ENCODE results near the gene AOAH. TPM values are rescaled to one million over a fixed set of nuclear protein-coding genes. Genes with fewer than 3 reads are reported as not detected.

The AOAH gene
- total RNA-seq, 1 experiment from 2014 or later: not detected

GRCh38 chr7:36626111-36626510, 98.2 kb downstream of the AOAH start:
- TF ChIP-seq CTCF (IDR thresholded peaks at IDR 0.05; ENCODE audit: insufficient read depth in 1 of 2, low read depth in 1 of 2, low read length in 1 of 2, severe bottlenecking in 1 of 2, unreplicated experiment in 1 of 2): no peak
- no peaks in the 10 kb centered on the region for H3K4me1 ChIP-seq
- H3K36me3 ChIP-seq (ENCODE audit: control insufficient read depth, insufficient read depth, low read length): no peaks in the 10 kb centered on the region
- no peak overlapping the region for H3K4me3 ChIP-seq (ENCODE audit: low read depth, low read length)
- no peaks in the 10 kb centered on the region for H3K27me3 ChIP-seq (replicated peaks; ENCODE audit: control insufficient read depth, insufficient read depth, low read length)
- no TSS peak for BruUV-seq (replicated peaks)
- no peak for DNase-seq
- ChIA-PET CTCF (no interaction called here), POLR2A (no interaction called here)
- Mint-ChIP-seq H3K27me3 (ENCODE audit: insufficient read depth, unreplicated experiment) (no peaks in the 10 kb centered on the region), H3K9me3 (ENCODE audit: unreplicated experiment) (no peaks in the 10 kb centered on the region), H3K27ac (ENCODE audit: unreplicated experiment) (no peak overlapping the region), H3K4me3 (ENCODE audit: unreplicated experiment) (no peak overlapping the region), H3K36me3 (ENCODE audit: insufficient read depth, unreplicated experiment) (no peaks in the 10 kb centered on the region), H3K4me1 (ENCODE audit: low read depth, unreplicated experiment) (no peaks in the 10 kb centered on the region)
- no peaks in the 10 kb centered on the region for H3K9me3 ChIP-seq
- intact Hi-C loops (cut with micrococcal nuclease; ENCODE audit: unreplicated experiment): no loop called here

- Histone ChIP-seq H3K9me3 (no peaks in the 10 kb centered on the region), H3K36me3 (ENCODE audit: control insufficient read depth, insufficient read depth, low read length) (no peaks in the 10 kb centered on the region), H3K27me3 (replicated peaks; ENCODE audit: control insufficient read depth, insufficient read depth, low read length) (no peaks in the 10 kb centered on the region), H3K4me1 (no peaks in the 10 kb centered on the region), H3K4me3 (ENCODE audit: low read depth, low read length) (no peak overlapping the region)
- Mint-ChIP-seq H3K36me3 (ENCODE audit: insufficient read depth, unreplicated experiment) (no peaks in the 10 kb centered on the region), H3K4me3 (ENCODE audit: unreplicated experiment) (no peak overlapping the region), H3K27ac (ENCODE audit: unreplicated experiment) (no peak overlapping the region), H3K27me3 (ENCODE audit: insufficient read depth, unreplicated experiment) (no peaks in the 10 kb centered on the region), H3K9me3 (ENCODE audit: unreplicated experiment) (no peaks in the 10 kb centered on the region), H3K4me1 (ENCODE audit: low read depth, unreplicated experiment) (no peaks in the 10 kb centered on the region)
- CTCF ChIA-PET: no interaction called here
- no peak for DNase-seq
- BruUV-seq (replicated peaks): no TSS peak
- TF ChIP-seq CTCF (IDR thresholded peaks at IDR 0.05; ENCODE audit: insufficient read depth in 1 of 2, low read depth in 1 of 2, low read length in 1 of 2, severe bottlenecking in 1 of 2, unreplicated experiment in 1 of 2): no peak
- intact Hi-C loops (cut with micrococcal nuclease; ENCODE audit: unreplicated experiment): no loop called here
- POLR2A ChIA-PET: no interaction called here
Observed at GRCh38 chr7:36625247-36625646, 99.0 kb downstream of the AOAH start.

- POLR2A ChIA-PET: no interaction called here
- H3K4me3 Mint-ChIP-seq (ENCODE audit: unreplicated experiment): no peak overlapping the region
- H3K9me3 ChIP-seq: no peaks in the 10 kb centered on the region
Observed at GRCh38 chr7:36623247-36623646, 101.0 kb downstream of the AOAH start.

More at GRCh38 chr7:36623247-36623646, 101.0 kb downstream of the AOAH start:
- no peaks in the 10 kb centered on the region for H3K4me1 ChIP-seq
- H3K27ac Mint-ChIP-seq (ENCODE audit: unreplicated experiment): no peak overlapping the region
- no peaks in the 10 kb centered on the region for H3K27me3 Mint-ChIP-seq (ENCODE audit: insufficient read depth, unreplicated experiment)
- no peak overlapping the region for H3K4me3 ChIP-seq (ENCODE audit: low read depth, low read length)
- CTCF ChIA-PET: interaction anchor here (0.6 kb wide), 1 partner anchor 16 kb away, joined by 3 read pairs; no protein-coding TSS in a partner anchor
- H3K36me3 ChIP-seq (ENCODE audit: control insufficient read depth, insufficient read depth, low read length): no peaks in the 10 kb centered on the region
- intact Hi-C loops (cut with micrococcal nuclease; ENCODE audit: unreplicated experiment): no loop called here
- BruUV-seq (replicated peaks): no TSS peak
- H3K9me3 Mint-ChIP-seq (ENCODE audit: unreplicated experiment): no peaks in the 10 kb centered on the region
- H3K36me3 Mint-ChIP-seq (ENCODE audit: insufficient read depth, unreplicated experiment): no peaks in the 10 kb centered on the region
- no peaks in the 10 kb centered on the region for H3K27me3 ChIP-seq (replicated peaks; ENCODE audit: control insufficient read depth, insufficient read depth, low read length)
- H3K4me1 Mint-ChIP-seq (ENCODE audit: low read depth, unreplicated experiment): no peaks in the 10 kb centered on the region
- TF ChIP-seq CTCF (IDR thresholded peaks at IDR 0.05; ENCODE audit: insufficient read depth in 1 of 2, low read depth in 1 of 2, low read length in 1 of 2, severe bottlenecking in 1 of 2, unreplicated experiment in 1 of 2): no peak
- DNase-seq: no peak

Data from Caco-2 (cell line).